Esophagus (tissue), 2 donors: Measurements from ENCODE around the gene SIX6. TPM values are rescaled to one million over a fixed set of nuclear protein-coding genes. Genes with fewer than 3 reads are reported as not detected.

Experiments
- H3K27ac ChIP-seq, 2 donors: one replicate each; pipeline ENCODE4 v1.5.1; 2013; ENCODE audit warnings: low read depth in 2 of 2, mild to moderate bottlenecking in 2 of 2, inconsistent platforms in 1 of 2, low read length in 1 of 2, moderate library complexity in 1 of 2
- H3K27me3 ChIP-seq, 2 donors: one replicate each; pipeline ENCODE4 v1.6.1; 2013; ENCODE audit warnings: low read length in 2 of 2, control low read depth in 1 of 2, mild to moderate bottlenecking in 1 of 2; ENCODE audit not compliant: insufficient read depth in 2 of 2, control insufficient read depth in 1 of 2
- H3K36me3 ChIP-seq, 2 donors: one replicate each; pipeline ENCODE4 v1.6.1; 2013; ENCODE audit warnings: low read length in 1 of 2; ENCODE audit not compliant: control insufficient read depth in 2 of 2, insufficient read depth in 2 of 2
- H3K4me1 ChIP-seq, 2 donors: one replicate each; pipeline ENCODE4 v1.6.1; 2013; ENCODE audit warnings: low read length in 1 of 2; ENCODE audit not compliant: control insufficient read depth in 2 of 2, insufficient read depth in 2 of 2
- H3K4me3 ChIP-seq, 2 donors: one replicate each; pipeline ENCODE4 v1.5.1; 2013; ENCODE audit warnings: low read length in 2 of 2, mild to moderate bottlenecking in 2 of 2, low read depth in 1 of 2, moderate library complexity in 1 of 2
- H3K9me3 ChIP-seq, 2 donors: one replicate each; pipeline ENCODE4 v1.6.1; 2013; ENCODE audit warnings: mild to moderate bottlenecking in 2 of 2, low read depth in 1 of 2, low read length in 1 of 2, moderate library complexity in 1 of 2; ENCODE audit not compliant: control insufficient read depth in 2 of 2, insufficient read depth in 1 of 2
- WGBS, 2 donors: extraction: QIAGEN DNeasy Blood & Tissue Kit; methylation state at CpG; one replicate each; pipeline ENCODE4 v1.1.7; 2013; 5-methylcytosine and 5-hydroxymethylcytosine counted together
- polyA plus RNA-seq, 2 donors: library from polyadenylated mRNA; stranded (reverse); fragments of 200-250 nt; gene quantifications; one replicate each; pipeline ENCODE4 v1.2.3, GENCODE V29; 2013
- donor health status: healthy with polysubstance abuse.
- donor health status: Bipolar disorder and iron deficiency.

The SIX6 gene
- polyA plus RNA-seq, 2 donors, result not detected

GRCh38 chr14:60502541-60502940 is 6.4 kb upstream of the SIX6 start:
- peaks cover 18 to 20% of the 10 kb centered on the region in 2 donors for H3K27me3 ChIP-seq
- H3K4me1 ChIP-seq, result peaks cover 3% of the 10 kb centered on the region in 2 donors
- no peaks in the 10 kb centered on the region for H3K9me3 ChIP-seq
- no peaks in the 10 kb centered on the region for H3K36me3 ChIP-seq
- no peak overlapping the region for H3K4me3 ChIP-seq
- no peak overlapping the region for H3K27ac ChIP-seq

- no peak overlapping the region for H3K27ac ChIP-seq
- H3K9me3 ChIP-seq, result peaks cover 0 to 3% of the 10 kb centered on the region in 2 donors
- H3K4me1 ChIP-seq, result peaks cover 3 to 14% of the 10 kb centered on the region in 2 donors
- peaks cover 31 to 35% of the 10 kb centered on the region in 2 donors for H3K27me3 ChIP-seq
- H3K36me3 ChIP-seq, result no peaks in the 10 kb centered on the region
- 11 to 17% methylated on average over 2 of the region's 2 CpGs for WGBS, 2 donors
- H3K4me3 ChIP-seq, result no peak overlapping the region
Observed at GRCh38 chr14:60505448-60505847, 3.5 kb upstream of the SIX6 start.

- no peak overlapping the region for H3K27ac ChIP-seq
- peaks cover 0 to 6% of the 10 kb centered on the region in 2 donors for H3K9me3 ChIP-seq
- peaks cover 31 to 41% of the 10 kb centered on the region in 2 donors for H3K27me3 ChIP-seq
- peaks cover 3 to 14% of the 10 kb centered on the region in 2 donors for H3K4me1 ChIP-seq
- 5 to 7% methylated on average over 7 of the region's 7 CpGs for WGBS, 2 donors
- H3K4me3 ChIP-seq, result no peak overlapping the region
- no peaks in the 10 kb centered on the region for H3K36me3 ChIP-seq
Observed at GRCh38 chr14:60506010-60506409, 2.9 kb upstream of the SIX6 start.

- Histone ChIP-seq H3K36me3 (no peaks in the 10 kb centered on the region), H3K27ac (no peak overlapping the region), H3K4me1 (peaks cover 3 to 14% of the 10 kb centered on the region in 2 donors), H3K4me3 (no peak overlapping the region), H3K9me3 (peaks cover 0 to 6% of the 10 kb centered on the region in 2 donors), H3K27me3 (peaks cover 31 to 44% of the 10 kb centered on the region in 2 donors)
- WGBS, 2 donors, result 11% methylated on average over 17 of the region's 17 CpGs
Observed at GRCh38 chr14:60506462-60506984, 2.4 kb upstream of the SIX6 start.

- H3K36me3 ChIP-seq, result no peaks in the 10 kb centered on the region
- no peak overlapping the region for H3K27ac ChIP-seq
- H3K4me3 ChIP-seq, result no peak overlapping the region
- 9 to 10% methylated on average over 48 of the region's 48 CpGs for WGBS, 2 donors
- peaks cover 3 to 14% of the 10 kb centered on the region in 2 donors for H3K4me1 ChIP-seq
- peaks cover 0 to 6% of the 10 kb centered on the region in 2 donors for H3K9me3 ChIP-seq
- peaks cover 31 to 49% of the 10 kb centered on the region in 2 donors for H3K27me3 ChIP-seq
Observed at GRCh38 chr14:60506985-60507829, 1.7 kb upstream of the SIX6 start.

- H3K36me3 ChIP-seq, result no peaks in the 10 kb centered on the region
- H3K4me3 ChIP-seq, result no peak overlapping the region
- H3K9me3 ChIP-seq, result peaks cover 0 to 6% of the 10 kb centered on the region in 2 donors
- H3K4me1 ChIP-seq, result peaks cover 3 to 14% of the 10 kb centered on the region in 2 donors
- H3K27ac ChIP-seq, result no peak overlapping the region
- 6% methylated on average over 5 of the region's 5 CpGs for WGBS, 2 donors
- peaks cover 31 to 56% of the 10 kb centered on the region in 2 donors for H3K27me3 ChIP-seq
Observed at GRCh38 chr14:60508363-60508706, 611 bp upstream of the SIX6 start.

GRCh38 chr14:60509438-60510253 is 700 bp downstream of the SIX6 start:
- Histone ChIP-seq H3K9me3 (peaks cover 0 to 6% of the 10 kb centered on the region in 2 donors), H3K27me3 (peaks cover 28 to 61% of the 10 kb centered on the region in 2 donors), H3K27ac (no peak overlapping the region), H3K36me3 (no peaks in the 10 kb centered on the region), H3K4me1 (peaks cover 3 to 14% of the 10 kb centered on the region in 2 donors), H3K4me3 (no peak overlapping the region)
- 7 to 8% methylated on average over 58 of the region's 58 CpGs for WGBS, 2 donors

GRCh38 chr14:60510254-60510950 is 1.5 kb downstream of the SIX6 start:
- peaks cover 28 to 69% of the 10 kb centered on the region in 2 donors for H3K27me3 ChIP-seq
- H3K4me3 ChIP-seq, result no peak overlapping the region
- H3K27ac ChIP-seq, result no peak overlapping the region
- 8 to 9% methylated on average over 35 of the region's 35 CpGs for WGBS, 2 donors
- no peaks in the 10 kb centered on the region for H3K36me3 ChIP-seq
- H3K9me3 ChIP-seq, result peaks cover 0 to 9% of the 10 kb centered on the region in 2 donors
- peaks cover 3 to 14% of the 10 kb centered on the region in 2 donors for H3K4me1 ChIP-seq
